ENCODE data around the gene CCN5.
"Not testable (repeated sequence)": the region's sequence is repeated elsewhere in the genome, so short reads cannot be mapped to it uniquely, and the experiment has no call there.

The CCN5 gene, protein sequence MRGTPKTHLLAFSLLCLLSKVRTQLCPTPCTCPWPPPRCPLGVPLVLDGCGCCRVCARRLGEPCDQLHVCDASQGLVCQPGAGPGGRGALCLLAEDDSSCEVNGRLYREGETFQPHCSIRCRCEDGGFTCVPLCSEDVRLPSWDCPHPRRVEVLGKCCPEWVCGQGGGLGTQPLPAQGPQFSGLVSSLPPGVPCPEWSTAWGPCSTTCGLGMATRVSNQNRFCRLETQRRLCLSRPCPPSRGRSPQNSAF

DNA sequence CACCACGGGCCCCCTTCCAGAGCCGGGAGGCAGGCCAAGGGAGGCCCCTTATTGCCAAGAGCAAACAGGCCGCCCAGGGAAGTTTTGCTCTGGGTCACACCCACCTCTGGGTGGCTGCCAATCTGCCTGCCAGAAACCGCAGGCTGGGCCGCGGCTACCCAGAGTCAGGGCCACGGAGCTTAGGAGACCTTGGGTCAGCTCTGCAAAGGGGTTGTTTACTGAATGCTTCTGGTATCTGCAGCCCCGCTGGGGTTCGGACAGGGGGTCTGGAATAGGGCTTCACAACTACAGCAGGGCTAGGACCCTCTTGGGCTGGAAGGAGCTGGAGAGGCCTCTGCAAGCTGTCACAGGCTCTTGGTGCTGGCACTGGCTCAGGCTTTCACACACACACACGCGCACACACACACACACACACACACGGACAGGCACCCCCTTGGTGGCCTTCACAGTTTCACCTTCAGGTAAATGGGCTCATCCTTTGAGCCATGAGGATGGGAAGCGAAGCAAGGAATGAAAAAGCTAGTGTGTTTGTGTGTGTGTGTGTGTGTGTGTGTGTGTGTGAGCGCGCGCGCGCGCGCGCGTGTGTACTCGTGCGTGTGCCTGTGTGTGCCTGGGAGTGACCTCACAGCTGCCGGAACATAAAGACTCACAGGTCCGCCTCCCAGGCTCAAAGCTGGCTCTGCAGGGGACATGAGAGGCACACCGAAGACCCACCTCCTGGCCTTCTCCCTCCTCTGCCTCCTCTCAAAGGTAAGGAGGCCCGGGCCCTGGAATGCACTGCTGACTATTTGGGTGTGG lies at the start of gene CCN5:
CCN5 (plus strand) TSS at position 669 of the 798 bp plus-strand sequence; CDS start at position 691, 22 bp downstream.
- peak; percentile 89 for DNase-seq

DNA sequence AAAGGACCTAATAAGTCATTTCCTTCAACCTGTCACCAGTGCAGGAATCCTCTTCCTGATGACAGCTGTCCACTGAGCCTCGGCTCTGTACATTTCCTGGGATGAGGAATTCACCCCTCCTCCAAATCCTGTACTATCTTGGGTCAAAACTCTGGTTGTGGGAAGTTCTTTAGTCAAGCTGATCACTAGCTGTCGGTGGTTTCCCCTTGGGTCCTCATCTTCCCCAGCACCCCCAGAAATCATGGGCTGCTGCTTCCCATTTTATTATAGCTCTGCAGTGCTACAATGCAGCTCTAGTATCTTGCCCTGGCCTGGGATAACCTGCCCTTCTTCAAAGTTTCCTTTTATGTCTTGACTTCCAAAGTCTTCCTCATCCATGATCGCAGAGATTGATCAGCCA lies 49.1 kb upstream of the CCN5 start:
- no peak for DNase-seq

GRCh38 chr20:44670851-44671250 lies 44.3 kb upstream of the CCN5 start:
- DNase-seq: not testable (repeated sequence)

GRCh38 chr20:44671541-44671940 lies 43.6 kb upstream of the CCN5 start:
- peak; percentile 80 for DNase-seq

DNA sequence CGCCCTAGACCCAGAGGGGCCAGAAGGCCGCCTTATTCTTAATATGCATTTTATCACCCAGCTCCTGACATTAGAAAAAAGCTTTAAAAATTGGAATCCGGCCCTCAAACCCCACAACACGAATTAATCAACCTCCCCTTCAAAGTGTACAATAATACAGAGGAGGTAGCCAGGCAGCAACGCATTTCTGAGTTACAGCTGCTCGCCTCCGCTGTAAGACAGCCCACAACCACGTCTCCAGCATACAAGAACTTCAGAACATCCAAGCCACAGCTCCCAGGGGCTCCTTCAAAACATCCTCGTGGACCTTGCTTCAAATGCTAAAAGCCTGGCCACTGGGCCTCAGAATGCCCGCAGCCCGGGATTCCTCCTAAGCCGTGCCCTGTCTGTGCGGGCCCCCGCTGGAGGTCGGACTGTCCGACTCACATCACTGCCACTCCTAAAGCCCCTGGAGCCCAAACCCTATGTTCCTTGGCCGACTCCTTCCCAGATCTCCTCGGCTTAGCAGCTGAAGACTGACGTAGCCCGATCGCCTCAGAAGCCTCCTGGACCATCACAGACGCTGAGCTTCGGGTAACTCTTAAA lies 42.8 kb upstream of the CCN5 start:
- DNase-seq: not testable (repeated sequence)

- no peak for DNase-seq
Observed at GRCh38 chr20:44678242-44678641, 36.9 kb upstream of the CCN5 start.

GRCh38 chr20:44678990-44679611 lies 36.1 kb upstream of the CCN5 start:
- no peak for DNase-seq

DNA sequence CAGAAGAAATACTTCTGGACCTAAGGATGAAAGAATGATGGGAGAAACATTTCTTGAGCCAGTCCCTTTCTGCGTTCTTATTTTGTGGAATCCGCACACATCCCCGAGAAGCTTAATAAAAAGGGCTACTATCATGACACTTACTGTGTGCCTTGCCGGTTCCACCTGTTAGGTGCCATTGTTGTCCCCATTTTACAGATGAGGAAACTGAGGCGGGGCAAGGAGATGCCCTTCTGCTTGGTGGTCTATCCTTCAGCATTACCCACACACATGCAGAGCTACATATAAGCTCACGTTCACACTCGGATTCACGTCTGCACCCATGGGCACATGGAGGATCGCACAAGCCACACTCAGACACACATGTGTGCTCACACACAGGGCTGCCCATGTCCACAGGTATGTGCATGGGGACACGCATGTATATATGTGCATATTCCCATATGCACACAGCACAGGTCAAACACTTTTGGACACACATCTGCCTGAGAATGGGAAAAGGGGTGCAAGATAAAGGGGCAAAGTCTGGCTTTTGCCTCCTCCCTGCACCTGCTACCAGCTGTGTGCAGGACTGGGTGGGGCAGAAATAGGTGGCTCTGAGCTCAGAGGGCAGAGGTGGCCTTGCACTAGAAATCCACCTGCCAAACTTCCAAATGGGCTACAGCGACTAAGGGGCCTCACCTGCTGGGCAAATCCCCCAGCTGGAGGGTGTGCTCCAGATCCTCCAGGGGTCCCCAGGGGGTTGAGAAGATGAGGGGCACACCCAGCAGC lies 33.2 kb upstream of the CCN5 start:
- DNase-seq: no peak

DNA sequence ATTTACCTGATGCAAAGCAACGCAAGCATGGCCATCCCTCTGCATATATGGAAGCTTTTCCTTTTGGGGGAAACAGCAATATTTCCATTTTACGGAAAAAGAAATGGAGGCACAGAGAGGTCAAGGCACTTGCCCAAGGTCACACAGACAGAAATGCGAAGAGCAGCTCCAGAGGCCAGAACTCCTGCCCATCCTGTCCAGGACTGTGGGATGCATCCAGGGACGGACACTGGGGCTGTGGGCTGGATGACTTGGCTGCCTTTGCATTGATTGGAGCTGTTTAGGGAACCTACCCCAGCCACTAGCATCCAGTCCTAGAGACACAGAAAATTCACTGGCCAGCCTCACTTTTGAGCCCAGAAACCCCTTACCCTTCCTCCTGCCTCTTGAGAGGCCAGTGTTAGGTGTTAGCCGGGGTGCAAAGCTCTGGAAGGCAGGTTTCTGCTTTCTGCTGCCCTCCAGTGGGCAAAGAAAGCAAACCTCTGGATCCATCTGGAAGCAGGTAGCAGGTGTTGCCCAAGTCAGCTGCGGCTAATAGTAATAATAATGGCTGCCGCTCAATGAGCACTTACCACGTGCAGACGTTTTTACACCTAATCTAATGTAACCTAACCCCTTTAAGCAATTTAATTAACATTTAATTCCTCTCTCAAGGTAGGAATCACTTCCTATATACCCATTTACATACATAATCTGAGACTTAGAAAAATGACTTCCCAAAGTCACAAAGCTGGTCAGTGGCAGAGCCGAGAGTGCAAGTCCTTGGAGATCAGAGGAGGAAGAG lies 31.7 kb upstream of the CCN5 start:
- peak; percentile 83 for DNase-seq

GRCh38 chr20:44684047-44684967 lies 30.9 kb upstream of the CCN5 start:
- DNase-seq: no peak

GRCh38 chr20:44686934-44687333 lies 28.2 kb upstream of the CCN5 start:
- no peak for DNase-seq

DNA sequence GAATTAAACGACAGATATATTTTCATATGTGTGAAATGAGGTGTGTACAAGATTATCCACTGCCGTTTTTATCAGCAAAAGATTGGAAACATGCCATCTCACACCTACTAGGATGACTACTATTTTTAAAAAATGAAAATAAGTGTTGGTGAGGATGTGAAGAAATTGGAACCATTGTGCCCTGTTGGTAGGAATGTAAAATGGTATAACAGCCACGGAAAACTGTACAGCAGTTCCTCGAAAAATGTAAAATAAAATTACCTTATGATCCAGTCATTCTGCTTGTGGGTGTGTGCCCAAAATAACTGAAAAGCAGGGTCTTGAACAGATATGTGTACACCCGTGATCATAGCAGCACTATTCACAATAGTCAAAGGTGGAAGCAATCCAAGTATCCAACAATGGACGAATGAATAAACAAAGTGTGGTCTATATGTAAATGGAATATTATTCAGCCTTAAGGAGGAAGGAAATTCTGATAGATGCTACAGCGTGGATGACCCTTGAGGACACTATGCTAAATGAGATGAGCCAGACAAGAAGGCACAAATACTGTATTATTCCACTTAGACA lies 27.0 kb upstream of the CCN5 start:
- DNase-seq: no peak

DNA sequence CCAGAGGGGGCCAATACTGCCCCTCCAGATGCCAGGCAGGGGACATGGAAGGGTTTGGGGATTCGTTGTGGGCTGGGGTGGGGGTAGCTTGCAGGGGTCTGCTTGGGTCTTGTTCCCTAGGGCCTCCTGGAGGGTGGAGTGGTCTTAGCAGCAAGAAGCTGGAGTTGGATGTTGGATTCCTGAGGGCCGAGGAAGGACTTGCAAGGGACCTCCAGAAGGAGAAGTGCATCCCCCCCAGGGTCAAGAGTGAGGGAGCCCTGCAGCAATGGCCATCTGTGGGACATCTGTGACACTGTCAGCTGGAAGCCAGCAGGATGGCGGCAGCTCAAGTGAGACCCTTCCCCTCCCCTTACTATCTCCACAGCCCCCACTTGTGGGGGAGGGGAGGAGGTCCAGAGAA lies 25.4 kb upstream of the CCN5 start:
- DNase-seq: no peak

DNA sequence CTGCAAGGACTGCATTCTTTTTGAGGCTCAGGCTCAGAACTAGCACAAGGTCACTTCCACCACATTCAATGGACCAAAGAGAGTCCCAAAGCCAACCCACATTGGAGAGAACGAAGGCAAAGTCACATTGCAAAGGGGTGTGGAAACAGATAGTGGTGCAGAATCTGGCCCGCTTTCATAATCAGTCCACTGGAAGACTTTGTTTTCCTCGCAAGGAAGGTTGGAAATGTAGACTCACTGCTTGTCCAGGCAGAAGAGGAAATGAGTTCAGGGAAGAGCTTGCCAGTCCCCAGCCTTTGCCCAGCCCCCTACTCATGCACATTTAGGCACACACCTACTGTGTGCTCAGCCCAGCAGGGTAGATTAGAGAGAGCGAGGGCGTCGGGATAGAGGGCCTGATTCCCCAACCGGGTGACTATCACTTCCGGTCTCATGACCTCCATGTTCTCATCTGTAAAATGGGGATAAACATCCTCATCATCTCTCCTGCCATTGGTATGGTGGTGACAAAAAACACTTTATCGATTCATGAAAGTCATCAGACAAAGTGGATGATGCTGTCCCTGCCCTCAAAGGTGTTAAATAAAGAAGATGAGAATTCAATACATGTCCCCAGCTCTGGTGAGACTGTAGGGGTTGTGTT lies 24.3 kb upstream of the CCN5 start:
- no peak for DNase-seq

DNA sequence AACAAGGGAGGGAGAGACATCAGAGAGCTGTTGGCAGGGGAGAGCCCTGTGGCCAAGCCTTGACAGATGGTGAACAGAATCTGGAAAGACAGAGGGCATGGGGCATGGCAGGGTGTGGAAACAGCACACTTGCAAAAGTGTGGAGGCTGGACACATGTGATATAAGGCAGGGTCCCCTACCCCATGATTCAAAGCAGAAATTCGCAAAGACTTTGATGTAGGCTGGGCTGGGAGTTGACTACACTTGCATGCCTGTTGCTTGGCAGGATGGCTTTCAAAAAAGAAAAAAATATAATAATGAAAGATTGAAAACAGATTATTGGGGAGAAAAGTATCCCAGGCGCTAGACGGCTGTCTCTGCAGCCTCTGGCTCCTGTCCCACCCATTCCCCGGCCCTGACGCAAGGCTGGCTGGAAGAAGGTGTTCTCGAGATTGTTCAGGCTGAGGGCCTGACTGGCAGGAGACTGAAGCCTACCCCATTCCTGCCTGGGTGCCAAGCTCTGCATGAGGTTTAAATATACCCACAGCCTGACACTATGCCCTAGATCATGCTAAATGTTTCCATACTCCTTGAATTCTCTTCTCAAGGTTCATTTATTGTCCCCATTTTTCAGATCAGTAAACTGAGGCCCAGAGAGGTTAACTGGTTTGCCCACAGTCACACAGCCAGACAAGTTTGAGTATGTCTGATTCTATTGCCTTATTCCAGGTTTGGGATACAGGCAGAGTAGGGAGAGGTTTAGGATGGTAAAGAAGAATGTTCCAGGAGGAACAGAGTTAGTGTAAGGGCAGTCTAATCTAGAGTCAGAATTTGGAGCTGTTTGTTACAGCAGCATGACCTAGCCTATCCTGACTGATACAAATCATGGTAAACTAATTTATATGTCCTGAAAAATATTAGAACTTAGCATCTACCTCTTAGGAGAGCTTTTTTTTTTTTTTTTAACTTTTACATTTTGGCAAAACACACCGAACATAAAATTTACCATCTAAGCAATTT lies 23.4 kb upstream of the CCN5 start:
- DNase-seq: no peak

GRCh38 chr20:44692932-44693480 lies 22.2 kb upstream of the CCN5 start:
- no peak for DNase-seq

- no peak for DNase-seq
Observed at GRCh38 chr20:44693627-44694026, 21.5 kb upstream of the CCN5 start.

GRCh38 chr20:44694159-44694558 lies 21.0 kb upstream of the CCN5 start:
- DNase-seq: no peak

All from RPMI8226 (cell line).